GM12878 (cell line): ENCODE data around the gene BFSP2. TPM values are rescaled to one million over a fixed set of nuclear protein-coding genes. Genes with fewer than 3 reads are reported as not detected.

Experiments
- ATAC-seq: fragments of 200-7000 bp; cut with Tn5 transposase; 3 replicates; pipeline ENCODE4 v1.9.1; 2020; ENCODE audit warnings: mild to moderate bottlenecking, moderate library complexity
- Bru-seq: library from RNA; stranded (reverse); fragments of 400-500 nt; gene quantifications from one replicate; lab custom pipeline; 2021; lab: Mats Ljungman, UMichigan
- BruChase-seq, 2 experiments: library from RNA; stranded (reverse); fragments of 400-500 nt; gene quantifications; one replicate each; lab custom pipeline; 2021; lab: Mats Ljungman, UMichigan
- BruUV-seq: library from RNA; stranded (reverse); fragments of 400-500 nt; replicated peaks from 2 replicates; lab custom pipeline; 2021; lab: Mats Ljungman, UMichigan
- CTCF ChIA-PET: fragments of 300-600 bp; sonication (Branson Sonifier 250); formaldehyde crosslinking; extraction: SDS; loops from one replicate; lab custom pipeline; 2021; ENCODE audit warnings: inconsistent platforms; lab: Yijun Ruan, JAX
- POLR2A ChIA-PET: fragments of 350-600 bp; formaldehyde crosslinking; extraction: SDS; loops from one replicate; lab custom pipeline; 2021; ENCODE audit warnings: inconsistent platforms; lab: Charles Lee
- RAD21 ChIA-PET: fragments of 300-600 bp; sonication (Branson Sonifier 250); formaldehyde crosslinking; loops from one replicate; lab custom pipeline; 2023; ENCODE audit warnings: antibody characterized with exemption; ENCODE audit not compliant: unreplicated experiment; lab: Charles Lee
- SMC1A ChIA-PET: fragments of 300-600 bp; sonication (Branson Sonifier 250); formaldehyde crosslinking; loops from one replicate; lab custom pipeline; 2023; ENCODE audit not compliant: unreplicated experiment, uncharacterized antibody; lab: Charles Lee
- DNase-seq: peaks from one replicate; pipeline ENCODE4 v3.0.0-alpha.2; 2011; ENCODE audit warnings: low read depth, low spot score
- FAIRE-seq: peaks from 3 replicates; lab custom pipeline; 2011; peaks lifted over from hg19 to GRCh38; lab: Jason Lieb, UNC
- H2AFZ ChIP-seq: 2 replicates; pipeline ENCODE4 v1.6.0; 2011; ENCODE audit warnings: low read depth, low read length, control low read depth; ENCODE audit not compliant: control insufficient read depth
- H3K27ac ChIP-seq: 2 replicates; pipeline ENCODE4 v1.5.1; 2011; ENCODE audit warnings: control low read depth; ENCODE audit not compliant: control insufficient read depth, insufficient read depth
- H3K27me3 ChIP-seq, 2 experiments: replicated peaks in 1 of 2; 2 replicates each; pipeline versions ENCODE4 v1.6.0 to v1.6.1; 2011; ENCODE audit warnings: low read length in 1 of 2; ENCODE audit not compliant: control insufficient read depth in 2 of 2, insufficient read depth in 2 of 2
- H3K36me3 ChIP-seq, 2 experiments: 2 replicates each; pipeline ENCODE4 v1.5.1; 2011; ENCODE audit warnings: low read length in 1 of 2; ENCODE audit not compliant: control insufficient read depth in 2 of 2, insufficient read depth in 2 of 2
- H3K4me1 ChIP-seq: 2 replicates; pipeline ENCODE4 v1.6.1; 2011; ENCODE audit warnings: mild to moderate bottlenecking, low read length, moderate library complexity, mixed read lengths; ENCODE audit not compliant: control insufficient read depth, insufficient read depth
- H3K4me2 ChIP-seq: 2 replicates; pipeline ENCODE4 v1.6.0; 2011; ENCODE audit warnings: control low read depth; ENCODE audit not compliant: control insufficient read depth, insufficient read depth
- H3K4me3 ChIP-seq: fragments of 200-600 bp; sonication (generic); 2 replicates; pipeline ENCODE4 v1.5.1; 2016
- H3K79me2 ChIP-seq: 2 replicates; pipeline ENCODE4 v1.6.0; 2011; ENCODE audit warnings: low read length; ENCODE audit not compliant: control insufficient read depth, insufficient read depth
- H3K9ac ChIP-seq: 2 replicates; pipeline ENCODE4 v1.8.0; 2011; ENCODE audit warnings: low read length, control low read depth, mixed read lengths; ENCODE audit not compliant: control insufficient read depth, insufficient read depth
- H3K9me3 ChIP-seq: replicated peaks from 3 replicates; pipeline ENCODE4 v1.5.1; 2011; ENCODE audit warnings: mild to moderate bottlenecking, low read length; ENCODE audit not compliant: control insufficient read depth, insufficient read depth
- H4K20me1 ChIP-seq: 2 replicates; pipeline ENCODE4 v1.6.0; 2011; ENCODE audit not compliant: control insufficient read depth, insufficient read depth
- E2F4 ChIP-seq: IDR thresholded peaks from 2 replicates; pipeline ENCODE4 v1.6.1; 2012; ENCODE audit warnings: low read depth, low read length, improper control_type of control experiment
- FOXK2 ChIP-seq: fragments of 450-650 bp; IDR thresholded peaks from 2 replicates; pipeline ENCODE4 v1.6.1; 2017; ENCODE audit warnings: mild to moderate bottlenecking, moderate library complexity
- RCOR1 ChIP-seq: conservative IDR thresholded peaks from 2 replicates; pipeline ENCODE4 v1.6.1; 2012; ENCODE audit warnings: low read depth, low read length, improper control_type of control experiment
- SIX5 ChIP-seq: IDR thresholded peaks from 2 replicates; pipeline ENCODE4 v1.6.1; 2011; ENCODE audit warnings: mild to moderate bottlenecking, low read depth, low read length, moderate library complexity; ENCODE audit not compliant: severe bottlenecking
- TCF12 ChIP-seq: IDR thresholded peaks from 2 replicates; pipeline ENCODE4 v1.6.1; 2011; ENCODE audit warnings: low read depth, mild to moderate bottlenecking, low read length
- WGBS: methylation state at CpG from one replicate; pipeline ENCODE4 v1.1.6; 2016; ENCODE audit warnings: low lambda C conversion rate; ENCODE audit not compliant: insufficient replicate concordance, insufficient coverage; ENCODE audit errors: missing lambda C conversion rate; 5-methylcytosine and 5-hydroxymethylcytosine counted together
- in situ Hi-C: fragments of 300-500 bp; cut with MboI; formaldehyde crosslinking; loops from 9 replicates; pipeline ENCODE4 v1.14.3; 2018; ENCODE audit warnings: mixed read lengths
- intact Hi-C: fragments of 100-400 bp; cut with micrococcal nuclease; formaldehyde crosslinking; loops from one replicate; pipeline ENCODE4 v1.14.2; 2022; ENCODE audit not compliant: unreplicated experiment
- long read RNA-seq, 2 experiments: library from polyadenylated mRNA; unstranded; transcript quantifications; one replicate each; pipeline ENCODE4 v2.0.0, GENCODE V29; 2019 to 2020
- polyA minus RNA-seq, 3 experiments: library from RNA; depleted of rRNA, polyadenylated mRNA; stranded (reverse); fragments of >200 nt; gene quantifications; 2 replicates each; pipeline ENCODE4 v1.2.3, GENCODE V29; 2011
- polyA plus RNA-seq, 11 experiments: library from polyadenylated mRNA; depleted of rRNA in 4 of 11; unstranded in 6 of 11; stranded (reverse) in 5 of 11; fragments of >200 nt; fragmentation: Nextera tagmentation in 4 of 11; fragmentation: Illumina TruSeq in 1 of 11; extraction: Ambion mirVana in 4 of 11; extraction: Trizol in 1 of 11; gene quantifications; 1 replicate in 1 of 11; 2 replicates in 10 of 11; pipeline versions ENCODE4 v1.2.1 to v1.2.3, GENCODE V29; 2011 to 2016; ENCODE audit warnings: inconsistent platforms in 2 of 11, missing spikeins in 2 of 11, low read depth in 1 of 11
- total RNA-seq, 4 experiments: library from RNA; depleted of rRNA in 3 of 4; stranded (reverse); fragments of >200 nt in 3 of 4; fragmentation: Illumina TruSeq in 1 of 4; extraction: Trizol in 1 of 4; gene quantifications; 2 replicates each; pipeline versions ENCODE4 v1.2.1 to v1.2.3, GENCODE V29; 2013 to 2021

BFSP2 gene
- 0.84 TPM in 1 of 2 replicates, not detected in the other for total RNA-seq (2013; cell fraction: nucleolus; rRNA removed)
- total RNA-seq (2014; rRNA removed) (9.3 and 11.3 TPM in 2 replicates), total RNA-seq (2014; rRNA removed; fragmentation: Illumina TruSeq; extraction: Trizol) (2.7 and 4.1 TPM in 2 replicates), total RNA-seq (2021) (7.1 and 8.3 TPM in 2 replicates), polyA plus RNA-seq (2011; rRNA removed) (9.1 and 10.4 TPM in 2 replicates), polyA plus RNA-seq (2014; fragmentation: Illumina TruSeq; extraction: Trizol) (2.2 TPM in 1 of 2 replicates, not detected in the other), polyA plus RNA-seq (2014; fragmentation: Nextera tagmentation; extraction: Ambion mirVana) (1 to 10 TPM; 1.5 to 6.1 TPM), polyA plus RNA-seq (2014; rRNA removed) (7.4 and 11.5 TPM in 2 replicates), polyA plus RNA-seq (2016; fragmentation: Nextera tagmentation; extraction: Ambion mirVana) (10 to 100 TPM; 15.9 to 20.4 TPM), polyA minus RNA-seq (2011; rRNA and poly(A)+ RNA removed) (4.4 and 5.1 TPM in 2 replicates), Bru-seq, nascent RNA (percentile 27 among the genes with signal in this experiment), BruChase-seq, experiment 1, labeled RNA remaining after a 6-hour chase (percentile 15 among the genes with signal in this experiment), BruChase-seq, experiment 2, labeled RNA remaining after a 2-hour chase (percentile 15 among the genes with signal in this experiment)
- 13.9 TPM for polyA plus RNA-seq (2011; ENCODE audit: low read depth)
- 13.4 and 16.3 TPM in 2 replicates for polyA plus RNA-seq (2011; cell fraction: cytosol; rRNA removed)
- polyA plus RNA-seq (2011; cell fraction: nucleus; rRNA removed) = 8.1 TPM in 2 replicates
- polyA plus RNA-seq (2012) = 9.1 and 10.0 TPM in 2 replicates
- polyA minus RNA-seq (2011; cell fraction: cytosol; rRNA and poly(A)+ RNA removed) = not detected in 2 replicates
- polyA minus RNA-seq (2011; cell fraction: nucleus; rRNA and poly(A)+ RNA removed) = 1.3 and 1.8 TPM in 2 replicates
- long read RNA-seq, experiment 1, partial matches to known transcripts = 1 of 8 reads
- long read RNA-seq, experiment 1, other reads (novel, unspliced or antisense) = 7 of 8 reads
- long read RNA-seq, experiment 2, partial matches to known transcripts = 7 of 28 reads
- long read RNA-seq, experiment 2, other reads (novel, unspliced or antisense) = 21 of 28 reads

DNA sequence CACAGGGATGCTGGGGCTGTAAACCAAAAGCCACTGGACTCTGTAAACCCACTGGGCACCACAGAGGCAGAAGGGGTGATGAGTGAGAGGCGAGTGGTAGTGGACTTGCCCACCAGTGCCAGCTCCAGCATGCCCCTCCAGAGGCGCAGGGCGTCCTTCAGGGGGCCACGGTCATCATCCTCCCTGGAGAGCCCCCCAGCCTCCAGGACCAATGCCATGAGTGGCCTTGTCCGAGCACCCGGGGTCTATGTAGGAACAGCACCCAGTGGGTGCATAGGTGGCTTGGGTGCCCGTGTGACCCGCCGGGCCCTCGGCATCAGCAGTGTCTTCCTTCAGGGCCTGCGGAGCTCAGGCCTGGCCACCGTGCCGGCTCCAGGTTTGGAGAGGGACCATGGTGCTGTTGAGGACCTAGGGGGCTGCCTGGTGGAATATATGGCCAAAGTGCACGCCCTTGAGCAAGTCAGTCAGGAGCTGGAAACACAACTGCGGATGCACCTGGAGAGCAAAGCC, at the start of gene BFSP2:
BFSP2 (plus strand) TSS at position 51 of the 510 bp plus-strand sequence; CDS start at position 79, 28 bp downstream.
- intact Hi-C loops = no loop called here
- RAD21 ChIA-PET = no interaction called here
- H2AFZ ChIP-seq = no peak within 1 kb of the TSS
- SMC1A ChIA-PET = interaction anchor here (1.3 to 1.7 kb wide), 3 partner anchors 10 to 358 kb away, joined by 3 read pairs; no protein-coding TSS in a partner anchor
- H3K27me3 ChIP-seq = no peaks in the 10 kb centered on the region; a peak in 1 of 4 replicates
- no peaks in the 10 kb centered on the region for H3K36me3 ChIP-seq
- CTCF ChIA-PET = interaction anchor here (1.7 kb wide), 1 partner anchor 673 kb away, joined by 3 read pairs; no protein-coding TSS in a partner anchor
- no peak for ATAC-seq
- no peaks in the 10 kb centered on the region for H3K4me1 ChIP-seq
- POLR2A ChIA-PET = no interaction called here
- BruUV-seq = no TSS peak
- H3K9me3 ChIP-seq = no peaks in the 10 kb centered on the region
- no peak for FAIRE-seq
- no peak within 1 kb of the TSS for H3K9ac ChIP-seq
- H3K4me2 ChIP-seq = no peak within 1 kb of the TSS
- H3K27ac ChIP-seq = no peak within 1 kb of the TSS
- in situ Hi-C loops = no loop called here
- 35% methylated on average over 15 of the region's 15 CpGs for WGBS
- no peak for TF ChIP-seq TCF12
- TF ChIP-seq FOXK2 = no peak
- TF ChIP-seq E2F4 = no peak
- TF ChIP-seq SIX5 = no peak
- no peak for TF ChIP-seq RCOR1
- no peak for DNase-seq
- no peaks in the 10 kb centered on the region for H4K20me1 ChIP-seq
- H3K79me2 ChIP-seq = no peaks in the 10 kb centered on the region
- no peak within 1 kb of the TSS for H3K4me3 ChIP-seq
